GM18858 (cell line): Measurements from ENCODE around the gene BCL2L1.
"Not testable (repeated sequence)": the region's sequence is repeated elsewhere in the genome, so short reads cannot be mapped to it uniquely, and the experiment has no call there.

Experiments used
- ATAC-seq: cut with Tn5 transposase; IDR thresholded peaks from one replicate; pipeline ENCODE4 v1.9.1; 2021; ENCODE audit not compliant: unreplicated experiment

Gene BCL2L1

GRCh38 chr20:31722257-31723068 is at the start of gene BCL2L1:
Gene BCL2L1, minus strand, starts transcription at chr20:31722868. Its CDS starts 650 bp downstream, at chr20:31722218.
- no peak for ATAC-seq

GRCh38 chr20:31770243-31770642 is 47.6 kb upstream of the BCL2L1 start:
- ATAC-seq, result no peak

- ATAC-seq, result no peak
Observed at GRCh38 chr20:31769681-31770080, 47.0 kb upstream of the BCL2L1 start.

GRCh38 chr20:31767805-31768204 is 45.1 kb upstream of the BCL2L1 start:
- no peak for ATAC-seq

GRCh38 chr20:31764641-31765305 is 42.1 kb upstream of the BCL2L1 start:
- no peak for ATAC-seq

GRCh38 chr20:31760519-31761240 is 38.0 kb upstream of the BCL2L1 start:
- no peak for ATAC-seq

- no peak for ATAC-seq
Observed at GRCh38 chr20:31759836-31760518, 37.3 kb upstream of the BCL2L1 start.

- ATAC-seq, result no peak
Observed at GRCh38 chr20:31758991-31759390, 36.3 kb upstream of the BCL2L1 start.

- no peak for ATAC-seq
Observed at GRCh38 chr20:31758521-31758920, 35.9 kb upstream of the BCL2L1 start.

- no peak for ATAC-seq
Observed at GRCh38 chr20:31757254-31757653, 34.6 kb upstream of the BCL2L1 start.

GRCh38 chr20:31751126-31751525 is 28.5 kb upstream of the BCL2L1 start:
- no peak for ATAC-seq

GRCh38 chr20:31749223-31749622 is 26.6 kb upstream of the BCL2L1 start:
- ATAC-seq, result no peak

- ATAC-seq, result no peak
Observed at GRCh38 chr20:31747640-31748039, 25.0 kb upstream of the BCL2L1 start.

GRCh38 chr20:31747028-31747427 is 24.4 kb upstream of the BCL2L1 start:
- not testable (repeated sequence) for ATAC-seq

GRCh38 chr20:31746068-31746878 is 23.6 kb upstream of the BCL2L1 start:
- ATAC-seq, result no peak

GRCh38 chr20:31740656-31741323 is 18.1 kb upstream of the BCL2L1 start:
- ATAC-seq, result no peak

GRCh38 chr20:31740208-31740607 is 17.5 kb upstream of the BCL2L1 start:
- no peak for ATAC-seq

- ATAC-seq, result no peak
Observed at GRCh38 chr20:31739550-31739977, 16.9 kb upstream of the BCL2L1 start.

GRCh38 chr20:31738729-31739549 is 16.3 kb upstream of the BCL2L1 start, which contains the start of gene TPX2:
Gene TPX2, plus strand, starts transcription at chr20:31739290. Its CDS starts 18,187 bp downstream, at chr20:31757477.
- ATAC-seq, result peak; percentile 90
